H1 (cell line): ENCODE data around the gene SCRN1. TPM values are rescaled to one million over a fixed set of nuclear protein-coding genes. Genes with fewer than 3 reads are reported as not detected.

Source experiments
- ATF3 ChIP-seq: IDR thresholded peaks from 2 replicates; pipeline ENCODE4 v1.6.1; 2011; ENCODE audit warnings: low read depth, mild to moderate bottlenecking, low read length; ENCODE audit not compliant: insufficient read depth
- BACH1 ChIP-seq: IDR thresholded peaks from 2 replicates; pipeline ENCODE4 v1.6.1; 2012; ENCODE audit warnings: low read length, improper control_type of control experiment
- EZH2 ChIP-seq: fragments of 200-600 bp; sonication (generic); IDR thresholded peaks from 2 replicates; pipeline ENCODE4 v1.7.1; 2012; ENCODE audit warnings: low read depth, mild to moderate bottlenecking, moderate library complexity, low read length, inconsistent platforms; ENCODE audit not compliant: severe bottlenecking
- GABPA ChIP-seq: IDR thresholded peaks from 2 replicates; pipeline ENCODE4 v1.6.1; 2011; ENCODE audit warnings: mild to moderate bottlenecking, low read length, moderate library complexity, borderline replicate concordance; ENCODE audit not compliant: insufficient read depth
- HDAC2 ChIP-seq, 2 experiments: fragments of 300-600 bp in 1 of 2; sonication (generic) in 1 of 2; IDR thresholded peaks; 2 replicates each; pipeline ENCODE4 v1.6.1; 2011 to 2012; ENCODE audit warnings: low read depth in 2 of 2, low read length in 2 of 2, mild to moderate bottlenecking in 2 of 2, moderate library complexity in 2 of 2, borderline replicate concordance in 1 of 2, inconsistent platforms in 1 of 2
- NRF1 ChIP-seq: IDR thresholded peaks from 2 replicates; pipeline ENCODE4 v1.6.1; 2011; ENCODE audit warnings: mild to moderate bottlenecking, low read depth, low read length, improper control_type of control experiment
- SIN3A ChIP-seq, 2 experiments: IDR thresholded peaks in 1 of 2; conservative IDR thresholded peaks in 1 of 2; 2 replicates each; pipeline ENCODE4 v1.6.1; 2011 to 2012; ENCODE audit warnings: low read length in 2 of 2, improper control_type of control experiment in 1 of 2, low read depth in 1 of 2, mild to moderate bottlenecking in 1 of 2
- SIRT6 ChIP-seq: IDR thresholded peaks from one replicate; pipeline ENCODE4 v1.7.1; 2012; ENCODE audit warnings: low read length, inconsistent platforms
- TAF1 ChIP-seq: IDR thresholded peaks from 2 replicates; pipeline ENCODE4 v1.6.1; 2011; ENCODE audit warnings: mild to moderate bottlenecking, low read depth, low read length
- USF2 ChIP-seq: IDR thresholded peaks from 2 replicates; pipeline ENCODE4 v1.6.1; 2011; ENCODE audit warnings: low read length, improper control_type of control experiment
- polyA plus RNA-seq, 7 experiments: library from polyadenylated mRNA; depleted of rRNA in 3 of 7; stranded (reverse) in 5 of 7; unstranded in 2 of 7; fragments of >200 nt in 5 of 7; fragments of 200-250 nt in 2 of 7; gene quantifications; 1 replicate in 5 of 7; 2 replicates in 1 of 7; 4 replicates in 1 of 7; pipeline versions ENCODE4 v1.2.1 to v1.2.3, GENCODE V29; 2011 to 2013; ENCODE audit warnings: missing spikeins in 2 of 7, mixed read lengths in 2 of 7
- total RNA-seq: library from RNA; stranded (reverse); fragmentation: NEBNext Ultra II Directional; extraction: Animal tissue kit (Norgen Biotek cat#: 25700); gene quantifications from 2 replicates; pipeline ENCODE4 v1.2.1, GENCODE V29; 2021

SCRN1 gene
- total and polyA plus RNA-seq, 2 of the 8 experiments (the other 6 are each of a cell fraction or from before 2014, with no cell fraction given), result 36.0 to 75.8 TPM

- TF ChIP-seq ATF3 (no peak), BACH1 (no peak), NRF1 (no peak), GABPA (no peak), TAF1 (no peak), EZH2 (no peak), SIRT6 (no peak), USF2 (no peak), HDAC2 (IDR thresholded peaks at IDR 0.05; ENCODE audit: borderline replicate concordance in 1 of 2, low read depth in 2 of 2, low read length in 2 of 2) (no peak), SIN3A (conservative IDR thresholded peaks at IDR 0.05 in 1 of 2, IDR thresholded peaks at IDR 0.05 in 1 of 2; ENCODE audit: low read depth in 1 of 2, low read length in 2 of 2) (no peak)
Observed at GRCh38 chr7:29953726-29954347, 35.8 kb downstream of the SCRN1 start (continued).
